ENCODE data around the gene ACOT11.

GRCh38 chr1:54651608-54652007 lies 103.6 kb downstream of the ACOT11 start:
- no peak for TF ChIP-seq CHD1 (IDR thresholded peaks at IDR 0.05; ENCODE audit: low read depth, low read length)
- no peak for TF ChIP-seq CTCF (conservative IDR thresholded peaks at IDR 0.05; ENCODE audit: low read depth, low read length)
